ENCODE data around the gene FXYD7. TPM values are rescaled to one million over a fixed set of nuclear protein-coding genes. Genes with fewer than 3 reads are reported as not detected.
"Not testable (repeated sequence)": the region's sequence is repeated elsewhere in the genome, so short reads cannot be mapped to it uniquely, and the experiment has no call there.

The FXYD7 gene
- total RNA-seq, 2 experiments from 2014 or later: 4.5 to 5.0 TPM

DNA sequence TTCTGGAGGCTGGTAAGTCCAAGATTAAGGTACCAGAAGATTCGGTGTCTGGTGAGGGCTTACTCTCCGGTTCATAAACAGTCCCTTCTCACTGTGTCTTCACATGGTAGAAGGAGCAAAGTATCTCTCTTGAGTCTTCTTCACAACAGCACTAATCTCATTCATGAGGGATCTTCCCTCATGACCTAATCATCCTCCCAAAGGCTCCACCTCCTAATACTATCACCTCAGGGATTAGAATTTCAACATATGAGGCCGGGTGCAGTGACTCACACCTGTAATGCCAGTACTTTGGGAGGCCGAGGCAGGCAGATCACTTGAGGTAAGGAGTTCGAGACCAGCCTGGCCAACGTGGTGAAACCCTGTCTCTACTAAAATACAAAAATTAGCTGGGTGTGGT, 53.8 kb downstream of the FXYD7 start:
- DNase-seq; H3K4me3 Mint-ChIP-seq; POLR2A ChIA-PET; H3K27me3 Mint-ChIP-seq; H3K36me3 Mint-ChIP-seq (ENCODE audit: low read depth); H3K27ac Mint-ChIP-seq: not testable (repeated sequence)
- Mint-ChIP-seq H3K4me1 (peaks cover 22% of the 10 kb centered on the region), H3K9me3 (peaks cover 10% of the 10 kb centered on the region)
- CTCF ChIA-PET: interaction anchor here (0.7 kb wide), 1 partner anchor 16 kb away, joined by 3 read pairs; no protein-coding TSS in a partner anchor

DNA sequence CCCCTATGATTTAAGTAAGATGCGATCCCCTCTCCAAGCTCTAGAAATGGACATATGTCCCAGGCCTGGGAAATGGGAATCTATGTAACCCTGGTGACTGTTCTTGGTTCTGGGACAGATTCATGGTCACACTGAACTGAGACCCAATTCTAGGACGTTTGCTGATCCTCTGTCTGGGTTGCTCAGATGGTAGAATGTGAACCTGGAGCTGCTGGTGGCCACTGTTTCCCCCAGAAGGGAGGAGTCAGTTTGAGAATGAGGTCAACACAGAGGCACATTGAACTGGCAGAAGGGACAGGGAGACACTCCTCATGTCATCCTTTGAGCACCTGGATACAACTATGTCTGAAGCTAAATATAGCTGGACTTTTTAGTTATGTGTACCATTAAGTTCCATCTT, 56.4 kb downstream of the FXYD7 start:
- no peak for DNase-seq
- ChIA-PET CTCF (interaction anchor here (0.9 to 2.0 kb wide), 3 partner anchors 21 to 70 kb away, joined by 3 to 10 read pairs (median 3); no protein-coding TSS in a partner anchor), POLR2A (no interaction called here)

DNA sequence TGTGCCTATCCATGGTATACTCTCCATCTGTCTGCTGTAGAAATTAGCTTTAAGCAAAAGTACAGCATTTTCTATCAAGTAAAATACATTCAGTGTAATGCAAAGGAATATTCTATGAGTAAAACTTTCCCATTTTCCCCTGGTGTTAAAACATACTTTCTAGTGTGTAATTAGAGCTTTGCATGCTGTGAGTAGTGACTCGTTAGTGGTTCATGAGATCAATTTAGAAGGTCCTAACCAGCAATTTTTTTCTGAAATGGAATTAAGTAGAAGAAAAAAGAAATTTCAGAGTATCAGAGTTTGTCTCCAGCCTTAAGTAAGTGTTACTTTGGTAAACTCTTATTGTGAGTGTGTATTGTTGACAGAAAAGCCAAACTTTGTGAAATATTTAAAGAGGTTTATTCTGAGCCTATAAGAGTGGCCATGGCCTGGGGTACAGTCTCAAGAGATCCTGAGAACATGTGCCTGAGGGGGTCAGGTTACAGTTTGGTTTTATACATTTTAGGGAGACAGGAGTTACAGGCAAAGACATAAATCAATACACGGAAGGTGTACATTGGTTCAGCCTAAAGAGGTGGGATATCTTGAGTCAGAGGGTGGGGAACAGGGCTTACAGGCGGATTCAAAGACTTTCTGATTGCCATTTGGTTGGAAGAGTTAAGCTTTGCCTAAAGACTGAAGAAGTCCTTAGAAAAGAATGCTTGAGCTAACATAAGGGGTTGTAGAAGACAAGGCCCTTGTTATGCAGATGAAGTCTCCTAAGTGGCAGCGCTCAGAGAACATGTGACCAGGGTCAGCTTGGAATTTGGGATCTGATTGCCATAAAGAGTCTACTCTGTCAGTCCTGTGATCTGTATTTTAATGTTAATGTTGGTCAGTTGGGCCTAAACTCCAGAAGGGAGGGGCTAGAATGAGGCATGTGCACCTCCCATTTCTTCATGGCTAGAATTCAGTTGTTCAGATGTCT, 60.0 kb downstream of the FXYD7 start:
- peaks cover 7% of the 10 kb centered on the region for H3K36me3 Mint-ChIP-seq (ENCODE audit: low read depth)
- H3K27ac Mint-ChIP-seq: peak overlapping the region; percentile 60
- no peak for DNase-seq
- H3K27me3 Mint-ChIP-seq: no peaks in the 10 kb centered on the region
- ChIA-PET POLR2A (interaction anchor here (0.6 kb wide), 1 partner anchor 977 kb away, joined by 3 read pairs; no protein-coding TSS in a partner anchor), CTCF (interaction anchor here (1.1 to 1.5 kb wide), 4 partner anchors 9 to 67 kb away, joined by 3 to 4 read pairs (median 4); partner anchors contain the start of gene LGI4)
- peaks cover 2% of the 10 kb centered on the region for H3K9me3 Mint-ChIP-seq
- no peak overlapping the region for H3K4me3 Mint-ChIP-seq
- H3K4me1 Mint-ChIP-seq: peaks cover 67% of the 10 kb centered on the region

More for the DNA sequence above, 56.4 kb downstream of the FXYD7 start:
- peaks cover 4% of the 10 kb centered on the region for H3K9me3 Mint-ChIP-seq
- H3K4me1 Mint-ChIP-seq: peaks cover 38% of the 10 kb centered on the region
- no peak overlapping the region for H3K4me3 Mint-ChIP-seq
- H3K27ac Mint-ChIP-seq: no peak overlapping the region
- peaks cover 5% of the 10 kb centered on the region for H3K36me3 Mint-ChIP-seq (ENCODE audit: low read depth)
- H3K27me3 Mint-ChIP-seq: no peaks in the 10 kb centered on the region

Other genes starting within 250 kb of the FXYD7 start
- 1 to 10 TPM; 4.0 to 4.8 TPM for gene ZNF30, start 216.4 kb upstream of the FXYD7 start, total RNA-seq
- gene ZNF792, start 179.0 kb upstream of the FXYD7 start, total RNA-seq: 10 to 100 TPM; 14.8 to 15.3 TPM
- 100 to 1,000 TPM; 106 to 114 TPM for gene GRAMD1A, start 142.9 kb upstream of the FXYD7 start, total RNA-seq
- gene SCN1B, start 112.8 kb upstream of the FXYD7 start, total RNA-seq: under 1 TPM; 0.50 to 0.97 TPM
- not detected for gene HPN, start 101.5 kb upstream of the FXYD7 start, total RNA-seq
- not detected for gene FXYD3, start 27.4 kb upstream of the FXYD7 start, total RNA-seq
- under 1 TPM; 0.37 to 0.40 TPM for gene LGI4, start 8.2 kb upstream of the FXYD7 start, total RNA-seq
- gene FXYD1, start 4.4 kb upstream of the FXYD7 start, total RNA-seq: 1 to 10 TPM; 1.0 to 1.8 TPM
- gene FXYD5, start 11.5 kb downstream of the FXYD7 start, total RNA-seq: 100 to 1,000 TPM; 455 to 524 TPM
- not detected for gene FAM187B, start 85.5 kb downstream of the FXYD7 start, total RNA-seq
- 1 to 10 TPM; 3.5 to 3.6 TPM for gene LSR, start 105.7 kb downstream of the FXYD7 start, total RNA-seq
- 100 to 1,000 TPM; 150 to 162 TPM for gene USF2, start 125.7 kb downstream of the FXYD7 start, total RNA-seq
- 1 to 10 TPM in 1 of 2 experiments, under 1 TPM in 1; 0.92 to 1.2 TPM for gene HAMP, start 139.3 kb downstream of the FXYD7 start, total RNA-seq
- gene MAG, start 148.9 kb downstream of the FXYD7 start, total RNA-seq: not detected
- gene CD22, start 185.9 kb downstream of the FXYD7 start, total RNA-seq: under 1 TPM in 1 of 2 experiments, not detected in 1; 0.21 TPM
- not detected for gene FFAR1, start 204.6 kb downstream of the FXYD7 start, total RNA-seq
- gene FFAR3, start 215.2 kb downstream of the FXYD7 start, total RNA-seq: not detected
- not detected for gene GPR42, start 227.8 kb downstream of the FXYD7 start, total RNA-seq

Data from activated CD4-positive, alpha-beta T cell treated with anti-CD3 and anti-CD28 coated beads, Interleukin-2, amount 10 ng/mL, durations not matched to agents 7 days and 5 days (primary cell).